SKM-1 (cell line): ENCODE results near the gene ABCA3.
A peak's percentile ranks its signal among the peaks of the same experiment; 100 is the strongest.
"Not testable (repeated sequence)": the region's sequence is repeated elsewhere in the genome, so short reads cannot be mapped to it uniquely, and the experiment has no call there.

Source experiments
- DNase-seq: peaks from one replicate; lab custom pipeline; 2025; ENCODE audit not compliant: unreplicated experiment; lab: John Stamatoyannopoulos, UW

Gene ABCA3

DNA sequence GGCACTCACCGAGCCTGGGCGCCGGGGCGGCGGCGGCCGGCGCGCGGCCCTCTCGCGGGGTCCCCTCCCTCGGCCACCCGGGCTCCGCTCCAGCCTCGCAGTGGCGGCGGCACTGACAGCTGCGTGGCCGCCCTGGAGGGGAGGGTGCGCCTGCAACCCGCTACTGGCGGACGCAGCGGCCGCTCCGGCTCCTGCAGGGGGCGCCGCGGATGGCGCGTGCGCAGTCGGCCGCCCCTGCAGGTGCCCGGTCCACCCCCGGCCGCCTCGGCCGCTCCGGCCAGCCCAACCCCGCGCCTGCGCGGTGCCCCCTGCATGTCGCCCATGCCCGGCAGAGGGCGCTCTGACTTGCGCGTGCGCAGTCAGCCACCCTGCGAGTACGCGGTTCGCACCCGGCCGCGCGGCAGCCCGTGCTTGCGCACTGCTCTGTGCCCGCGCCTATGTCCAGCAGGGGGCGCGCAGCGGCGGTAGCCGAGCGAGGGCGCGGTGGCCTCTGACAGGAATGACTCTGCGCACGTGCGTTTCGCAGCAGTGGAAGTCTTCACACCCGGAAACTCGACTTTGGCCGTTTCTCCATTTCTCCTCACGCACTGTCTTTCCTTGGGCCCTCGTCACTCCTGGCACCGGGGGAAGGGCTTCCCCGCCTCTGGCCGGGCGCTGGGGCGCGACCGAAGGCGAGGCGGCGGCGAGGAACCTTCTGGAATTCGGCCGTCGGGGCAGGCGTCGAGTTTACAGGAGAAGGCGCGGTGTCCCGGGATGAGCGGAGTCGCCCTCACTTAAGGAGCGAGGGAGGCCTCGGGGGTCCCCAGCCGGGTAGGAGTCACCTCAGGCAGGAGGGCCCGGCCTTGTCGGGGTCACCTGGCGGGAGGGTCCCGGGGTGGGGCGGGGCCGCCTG is at the start of gene ABCA3:
ABCA3 (minus strand) TSS at position 165 of the 892 bp plus-strand sequence. CDS start 14,262 bp downstream, outside the sequence.
- DNase-seq = peak; percentile 85

DNA sequence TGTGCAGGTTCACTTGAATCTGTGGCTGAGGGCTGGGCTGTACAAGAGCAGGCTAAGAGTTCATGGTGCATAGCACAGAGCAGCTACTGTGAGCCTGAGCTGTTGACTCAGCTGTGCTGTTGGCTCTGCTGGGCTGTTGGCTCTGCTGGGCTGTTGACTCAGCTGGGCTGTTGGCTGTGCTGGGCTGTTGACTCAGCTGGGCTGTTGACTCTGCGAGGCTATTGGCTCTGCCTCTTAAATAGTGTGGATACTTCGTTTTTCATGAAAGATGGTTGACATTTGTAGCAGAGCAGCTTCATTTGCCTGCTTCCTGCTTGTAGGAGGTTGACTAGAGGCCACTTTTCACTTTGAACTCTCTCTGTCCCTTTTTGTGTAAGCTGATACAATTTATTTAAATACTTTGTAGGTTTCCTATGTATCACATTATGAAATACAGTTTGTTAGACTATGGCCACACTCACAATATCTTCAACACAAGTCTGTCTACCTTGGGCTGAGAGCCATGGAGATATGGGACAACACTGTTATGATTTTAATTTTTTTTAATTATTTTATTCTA is 48.4 kb upstream of the ABCA3 start:
- no peak for DNase-seq

DNA sequence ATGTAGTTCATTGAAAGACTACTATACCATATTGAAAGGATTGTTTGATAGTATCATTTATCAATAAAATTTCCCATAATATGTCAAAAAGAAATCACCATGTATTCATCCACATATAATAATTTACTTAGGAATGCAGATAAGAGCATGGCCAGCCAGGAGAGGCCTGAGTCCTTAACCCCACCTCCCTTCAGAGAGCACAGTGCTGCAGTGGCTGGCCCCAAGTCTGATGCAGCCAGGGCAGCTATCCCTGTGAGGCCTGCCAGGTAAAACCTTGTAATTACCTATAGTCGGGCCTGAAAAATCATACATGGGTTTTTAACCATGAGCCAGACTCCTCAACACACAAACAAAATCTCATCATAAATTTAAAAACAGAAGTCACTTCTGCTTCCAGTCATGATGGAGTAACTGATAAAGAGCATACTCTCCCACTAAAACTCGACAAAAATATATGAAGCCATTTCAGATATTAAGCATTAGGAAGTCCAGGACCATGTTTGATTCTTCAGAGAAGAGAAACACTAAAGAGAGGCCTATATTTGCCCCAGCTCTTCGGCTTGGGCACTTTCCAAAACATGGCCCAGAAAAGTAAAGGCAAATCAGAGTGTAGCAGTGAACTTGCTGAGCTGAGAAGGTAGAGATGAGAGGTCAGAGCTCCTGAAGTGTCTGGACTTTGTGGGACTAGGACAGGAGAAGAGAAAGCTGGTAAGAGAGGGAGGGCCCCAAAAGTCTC is 47.8 kb upstream of the ABCA3 start:
- no peak for DNase-seq

DNA sequence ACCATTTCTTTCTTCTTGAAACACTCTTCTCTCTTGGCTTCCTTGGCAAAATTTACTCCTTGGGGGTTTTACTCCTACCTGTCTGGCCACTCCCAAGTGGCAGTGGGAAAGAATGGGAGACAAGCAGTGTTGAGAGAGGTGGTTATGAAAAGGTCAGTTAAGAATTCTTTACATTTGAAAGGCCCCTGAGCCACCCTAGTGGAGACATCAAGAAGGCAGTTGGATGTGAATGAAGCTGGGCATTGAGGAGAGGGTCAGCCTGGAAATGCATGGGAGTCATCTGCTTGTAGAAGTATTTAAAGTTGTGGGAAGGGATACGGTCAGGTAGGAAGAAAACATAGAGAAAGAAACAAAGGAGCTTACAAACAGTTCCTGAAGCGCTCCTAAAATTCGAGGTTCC is 46.5 kb upstream of the ABCA3 start:
- DNase-seq = no peak

DNA sequence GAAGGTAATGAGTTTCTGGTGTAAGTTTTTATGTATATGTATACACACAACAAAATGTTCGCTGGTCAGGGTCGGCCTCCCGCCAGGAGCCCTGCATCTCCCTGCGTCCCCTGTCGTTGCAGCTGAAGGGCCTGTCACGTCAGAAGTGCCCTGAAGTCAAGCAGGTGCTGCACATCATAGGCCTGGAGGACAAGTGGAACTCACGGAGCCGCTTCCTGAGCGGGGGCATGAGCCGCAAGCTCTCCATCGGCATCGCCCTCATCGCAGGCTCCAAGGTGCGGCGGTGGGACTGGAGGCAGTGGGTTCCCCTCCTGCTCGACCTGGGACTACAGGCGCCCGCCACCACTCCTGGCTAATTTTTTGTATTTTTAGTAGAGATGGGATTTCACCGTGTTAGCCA is 45.5 kb upstream of the ABCA3 start:
- not testable (repeated sequence) for DNase-seq

DNA sequence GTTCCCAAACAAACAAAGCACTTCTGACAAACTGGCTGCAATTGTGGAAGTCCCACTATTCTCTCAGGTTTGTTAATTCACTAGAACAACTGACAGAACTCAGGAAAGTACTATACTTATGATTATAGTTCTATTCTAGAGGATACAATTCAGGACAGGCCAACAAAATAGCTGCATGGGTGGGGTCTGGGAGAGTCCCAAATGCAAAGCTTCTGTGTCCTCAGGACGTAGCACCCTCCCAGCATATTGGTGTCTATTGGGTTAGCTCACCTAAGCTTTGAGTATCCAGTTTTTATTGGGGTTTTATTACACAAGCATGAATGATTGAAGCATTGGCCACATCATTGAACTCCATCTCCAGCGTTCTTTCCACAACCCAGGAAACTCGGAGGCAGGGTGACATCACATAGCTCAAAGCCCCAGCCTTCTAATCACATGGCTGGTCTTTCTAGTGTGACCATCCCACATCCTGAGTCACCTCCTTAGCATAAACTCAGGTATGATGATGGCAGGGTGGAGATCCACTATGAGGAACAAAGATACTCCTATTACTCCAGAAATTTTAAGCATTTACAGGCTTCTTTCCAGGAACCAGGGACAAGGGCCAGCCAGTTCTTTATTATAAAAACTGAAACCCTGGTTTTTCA is 44.8 kb upstream of the ABCA3 start:
- no peak for DNase-seq

DNA sequence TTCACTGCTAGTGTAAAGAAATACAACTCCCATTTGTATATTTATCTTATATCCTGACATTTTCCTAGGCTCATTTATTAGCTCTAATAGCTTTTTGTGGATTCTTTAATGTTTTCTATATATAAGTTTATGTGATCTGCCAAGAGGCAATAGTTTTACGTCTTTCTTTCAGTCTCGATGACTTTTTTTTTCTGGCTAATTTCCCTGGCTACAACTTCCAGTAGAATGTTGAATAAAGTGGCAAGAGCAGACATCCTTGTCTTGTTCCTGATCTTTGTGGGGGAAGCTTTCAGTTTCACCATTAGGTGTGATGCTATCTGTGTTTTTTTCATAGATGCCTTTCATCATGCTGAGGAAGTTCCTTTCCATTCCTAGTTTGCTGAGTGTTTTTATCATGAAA is 43.9 kb upstream of the ABCA3 start:
- DNase-seq = no peak

DNA sequence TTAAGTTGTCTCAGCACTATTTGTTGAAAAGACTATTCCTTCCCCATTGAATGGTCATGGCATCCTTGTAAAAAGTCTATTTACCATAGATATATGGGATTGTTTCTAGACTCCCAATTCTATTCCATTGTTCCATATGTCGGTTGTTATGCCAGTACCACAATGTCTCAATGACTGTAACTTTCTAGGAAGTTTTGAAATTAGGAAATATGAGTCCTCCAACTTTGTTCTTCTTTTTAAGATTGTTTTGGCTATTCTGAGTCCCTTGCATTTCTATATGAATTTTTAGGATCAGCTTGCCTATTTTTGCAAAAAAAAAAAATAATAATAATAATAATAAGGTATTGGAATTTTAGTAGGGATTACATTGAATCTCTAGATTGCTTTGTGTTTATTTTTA is 43.0 kb upstream of the ABCA3 start:
- no peak for DNase-seq

DNA sequence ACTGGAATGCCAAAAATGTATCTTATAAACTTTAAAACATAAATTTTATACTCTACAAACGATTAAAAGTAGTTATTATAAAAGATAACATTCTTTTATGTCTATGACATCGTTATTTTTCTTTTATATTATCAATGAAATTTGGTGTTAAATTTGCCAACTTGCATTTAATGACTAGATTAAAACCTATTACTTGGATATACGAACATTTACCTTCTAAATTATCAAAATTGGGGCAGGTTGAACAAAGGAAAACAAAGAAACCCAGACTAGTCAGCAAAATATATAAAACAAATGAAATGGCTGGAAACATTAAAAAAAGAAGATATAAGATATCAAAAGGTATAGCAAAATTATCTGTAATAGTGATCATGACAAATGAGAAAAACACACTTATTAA is 34.1 kb upstream of the ABCA3 start:
- no peak for DNase-seq

DNA sequence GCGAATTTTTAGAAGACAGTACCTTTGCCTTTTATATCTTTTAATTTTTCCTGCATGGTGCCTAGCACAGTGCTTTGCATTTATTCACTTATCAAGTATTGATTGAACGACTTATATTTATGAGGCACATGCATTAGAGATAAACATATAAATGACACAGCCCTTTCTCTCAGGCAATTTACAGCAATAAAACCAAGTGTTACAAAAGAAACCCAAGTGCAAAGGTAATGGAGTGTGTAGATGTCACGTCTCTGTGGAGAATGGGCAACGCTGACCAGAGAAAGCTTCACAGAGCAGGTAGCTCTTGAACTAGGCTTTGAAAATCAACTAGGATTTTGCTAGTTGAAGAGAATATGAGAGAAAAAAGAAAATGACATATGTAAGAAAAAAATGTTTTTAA is 32.6 kb upstream of the ABCA3 start:
- no peak for DNase-seq

DNA sequence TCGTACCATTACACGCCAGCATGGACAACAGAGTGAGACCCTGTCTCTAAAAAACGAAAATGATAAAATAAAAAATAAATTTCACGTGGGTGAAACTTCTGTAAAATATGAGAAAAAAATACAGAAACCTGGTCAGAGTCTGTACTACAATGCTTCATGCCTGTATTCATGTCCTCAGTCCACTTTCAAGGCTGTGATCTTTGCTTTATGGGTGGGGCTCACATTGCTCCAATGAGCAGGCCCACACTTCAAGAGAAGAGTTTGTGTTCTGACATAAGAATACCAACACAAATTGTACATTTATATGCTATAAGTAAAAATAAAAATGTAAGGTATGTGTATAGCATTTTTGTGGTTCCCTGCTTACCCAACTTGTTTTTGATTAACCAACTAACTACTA is 32.2 kb upstream of the ABCA3 start:
- no peak for DNase-seq

DNA sequence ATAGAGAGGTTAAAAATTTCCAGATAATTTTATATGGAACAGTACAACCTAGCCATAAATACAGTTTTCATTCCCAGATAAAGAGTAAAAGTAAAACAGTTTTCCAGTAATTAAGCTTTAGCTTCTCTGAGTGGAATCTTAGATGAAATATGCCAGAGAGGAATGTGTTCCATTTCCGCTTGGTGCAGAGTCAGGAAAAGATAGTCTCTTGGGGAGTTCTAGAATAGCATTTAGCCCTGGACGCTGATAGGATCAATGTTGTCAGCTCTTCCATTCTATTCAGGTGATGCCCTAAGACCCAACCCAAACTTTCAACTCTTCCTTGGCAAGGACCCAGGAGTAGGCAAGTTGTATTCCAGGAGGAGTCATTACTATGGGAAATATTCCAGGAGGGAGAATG is 30.9 kb upstream of the ABCA3 start:
- no peak for DNase-seq

DNA sequence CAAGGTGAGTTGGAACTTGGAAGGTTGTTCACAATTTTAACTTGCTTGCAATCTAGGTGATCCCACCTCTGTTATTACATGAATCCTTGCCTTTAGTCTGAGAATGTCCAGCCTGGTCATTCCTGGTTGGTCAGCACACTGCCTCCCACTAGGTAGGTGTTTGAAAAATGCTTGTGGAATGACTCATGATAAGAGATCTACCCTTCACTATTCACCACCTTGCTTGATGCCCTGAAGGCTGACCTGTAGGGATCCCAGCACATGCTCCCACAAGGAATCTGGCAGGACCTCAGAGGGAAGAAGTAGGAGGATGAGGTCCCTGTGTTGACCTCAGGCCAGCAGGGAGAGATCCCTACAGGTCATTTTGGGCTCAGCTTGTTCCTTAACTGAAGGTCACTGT is 30.2 kb upstream of the ABCA3 start:
- no peak for DNase-seq

DNA sequence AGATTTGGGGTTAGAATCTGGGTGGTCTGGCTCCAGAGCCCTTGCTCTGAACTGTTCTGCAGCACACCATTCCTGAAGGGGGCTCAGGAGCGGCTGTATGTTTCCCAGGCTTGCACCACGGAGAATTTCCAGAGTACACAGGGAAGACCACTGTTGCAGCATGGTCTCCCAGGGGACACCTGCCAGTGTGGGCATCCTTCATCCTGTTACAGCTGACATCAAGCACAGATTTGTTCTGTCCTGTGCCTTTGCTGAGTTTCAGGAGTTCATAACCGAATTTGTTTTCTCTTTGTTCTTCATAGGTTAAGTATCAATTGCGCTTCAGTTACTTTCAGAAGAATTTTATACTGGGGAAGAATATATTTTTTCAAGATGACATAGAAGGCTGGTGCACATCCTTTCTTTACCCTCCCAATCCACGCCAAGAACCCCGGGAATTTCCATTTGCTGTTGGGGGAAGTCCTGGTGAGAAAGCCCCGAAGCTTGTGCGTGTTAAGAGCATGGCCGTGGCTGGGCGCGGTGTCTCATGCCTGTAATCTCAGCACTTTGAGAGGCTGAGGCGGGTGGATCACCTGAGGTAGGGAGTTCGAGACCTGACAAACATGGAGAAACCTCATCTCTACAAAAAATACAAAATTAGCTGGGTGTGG is 26.3 kb upstream of the ABCA3 start:
- DNase-seq = no peak

DNA sequence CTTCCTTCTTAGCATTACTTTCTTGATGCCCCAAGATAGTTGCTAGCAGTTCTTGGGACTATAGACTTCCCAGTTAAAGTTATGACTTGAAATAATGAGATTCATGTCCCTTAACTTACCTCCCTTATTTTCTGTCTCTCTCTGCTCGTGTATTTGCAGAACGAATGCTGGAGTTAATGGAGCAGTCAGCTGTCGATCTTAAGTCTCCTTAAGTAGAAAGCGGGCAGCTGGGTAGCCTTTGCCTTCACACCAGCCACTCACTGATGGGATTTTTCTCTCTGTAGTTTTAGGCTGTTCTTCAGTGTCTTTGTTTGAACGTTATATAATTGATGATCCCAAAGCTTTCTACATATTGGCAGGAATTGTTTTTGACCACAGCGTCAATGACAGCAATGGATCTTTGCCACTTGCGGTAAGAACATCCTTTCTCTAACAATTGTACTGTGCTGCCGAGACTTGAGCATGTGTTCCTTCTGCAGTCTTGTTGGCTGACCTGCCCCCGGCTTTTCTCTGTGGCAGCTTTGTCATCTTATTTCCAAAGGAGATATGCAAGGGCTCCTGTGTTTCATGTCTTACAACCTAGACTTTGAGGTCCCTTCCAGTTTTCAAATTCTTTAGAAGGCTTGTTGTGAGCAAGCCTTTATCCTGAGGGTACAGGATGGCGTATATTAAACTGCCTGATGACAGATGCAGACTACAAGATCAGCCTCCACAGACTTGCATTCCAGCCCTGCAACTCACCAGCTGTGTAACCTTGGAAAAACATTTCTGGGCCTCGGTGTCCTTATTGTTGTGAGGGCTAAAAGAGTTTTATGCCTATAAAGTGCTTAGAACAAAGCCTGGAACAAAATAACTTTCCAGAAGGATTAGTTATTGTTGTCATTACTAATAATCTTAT is 25.1 kb upstream of the ABCA3 start:
- DNase-seq = no peak

DNA sequence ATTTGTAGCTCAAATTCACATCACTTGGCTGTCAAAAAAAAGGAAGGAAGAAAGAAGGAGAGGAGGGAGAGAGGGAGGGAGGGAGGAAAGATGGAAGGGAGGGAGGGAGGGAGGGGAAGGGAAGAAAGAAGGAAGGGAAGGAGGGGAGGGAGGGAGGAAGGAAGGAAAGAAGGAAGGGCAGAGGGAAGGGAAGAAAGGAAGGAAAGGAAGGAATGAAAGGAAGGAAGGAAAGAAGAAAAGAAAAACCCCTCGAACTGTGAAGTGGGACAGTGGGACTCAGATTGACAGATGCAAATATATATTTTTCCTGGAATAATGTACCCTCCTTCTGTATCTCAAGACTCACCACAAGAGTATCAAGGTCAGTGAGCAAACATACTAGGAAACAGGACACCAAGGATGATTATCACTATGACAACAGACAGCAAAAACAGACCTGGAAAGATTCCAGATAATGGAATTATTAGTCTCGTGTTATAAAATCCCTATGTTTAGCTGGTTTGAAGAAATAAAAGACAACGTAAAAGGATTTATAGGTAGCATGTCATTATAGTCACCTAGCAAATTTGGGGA is 24.2 kb upstream of the ABCA3 start:
- DNase-seq = no peak

DNA sequence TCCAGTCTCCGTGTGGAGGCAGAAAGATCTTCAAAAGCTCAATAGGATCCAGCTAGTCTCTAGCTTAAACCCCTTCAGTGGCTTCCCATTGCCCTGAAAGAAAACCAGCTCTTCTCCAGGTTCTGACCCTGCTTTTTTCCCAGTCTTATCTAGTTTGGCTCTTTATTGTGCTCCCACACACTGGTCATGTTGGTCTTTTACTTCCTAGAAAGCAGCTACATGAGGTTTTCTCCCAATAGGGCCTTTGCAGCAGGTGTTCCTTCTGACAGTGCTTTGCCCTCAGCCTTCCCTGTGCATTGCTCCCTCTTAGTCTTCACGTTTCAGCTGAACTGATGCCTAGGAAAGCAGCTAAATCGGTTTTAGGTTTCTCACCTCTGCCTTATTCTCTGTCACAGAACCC is 21.7 kb upstream of the ABCA3 start:
- no peak for DNase-seq

DNA sequence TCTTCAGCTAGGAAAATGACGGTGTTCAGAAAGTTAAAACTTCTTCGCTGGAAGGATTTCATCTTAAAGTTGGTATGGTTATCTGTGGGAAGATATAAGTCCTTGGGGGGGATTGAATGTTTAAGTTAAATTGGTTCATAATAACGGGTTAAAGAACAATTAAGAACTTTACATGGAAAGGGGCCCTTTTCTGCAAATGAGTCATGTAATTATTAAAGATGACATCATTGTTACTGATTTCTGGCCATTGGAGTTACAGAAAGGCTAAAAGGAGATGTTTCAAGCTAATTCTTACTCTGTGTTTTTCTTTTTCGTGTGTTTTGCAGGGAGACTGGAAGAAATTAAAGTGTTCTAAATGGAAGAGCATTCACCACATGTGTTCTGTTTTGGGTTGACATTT is 20.6 kb upstream of the ABCA3 start:
- no peak for DNase-seq

DNA sequence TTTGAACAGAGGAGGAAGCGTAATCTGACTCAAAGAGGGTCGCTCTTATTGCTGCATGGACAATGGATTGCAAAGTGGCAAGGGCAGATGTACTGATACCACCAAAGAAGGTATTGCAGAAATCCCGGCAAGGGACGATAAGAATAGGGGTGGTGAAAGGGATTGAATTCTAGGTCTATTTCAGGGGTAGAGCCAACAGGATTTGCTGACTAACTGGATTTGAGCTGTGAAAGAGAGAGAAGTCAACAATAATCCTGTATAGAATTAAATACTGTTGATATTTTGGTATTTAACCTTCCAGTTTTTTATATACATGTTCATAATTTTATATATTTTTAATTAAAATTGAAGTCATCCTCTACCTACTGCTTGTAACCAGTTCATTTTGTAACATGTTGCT is 19.4 kb upstream of the ABCA3 start:
- DNase-seq = no peak

DNA sequence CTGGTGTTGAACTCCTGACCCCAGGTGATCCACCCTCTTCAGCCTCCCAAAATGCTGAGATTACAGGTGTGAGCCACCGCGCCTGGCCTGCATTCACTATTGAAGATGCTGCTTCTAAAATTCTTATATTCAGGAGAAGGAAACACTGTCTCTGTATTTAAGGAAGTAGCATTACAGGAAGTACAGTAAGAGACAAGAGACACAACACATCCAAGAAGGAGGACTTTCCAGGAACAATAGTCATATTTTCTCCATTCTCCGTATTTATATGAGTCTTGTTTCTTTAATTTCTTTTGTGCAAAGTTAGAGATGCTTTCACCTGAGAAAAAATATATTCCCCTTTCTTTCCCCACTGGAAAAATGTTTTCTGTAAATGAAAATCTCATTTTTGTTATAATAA is 18.3 kb upstream of the ABCA3 start:
- peak; percentile 9 for DNase-seq
